GM21786 (cell line): ENCODE results near the gene GNAL.
"Not testable (repeated sequence)": the region's sequence is repeated elsewhere in the genome, so short reads cannot be mapped to it uniquely, and the experiment has no call there.

Source experiments
- ATAC-seq: cut with Tn5 transposase; IDR thresholded peaks from one replicate; pipeline ENCODE4 v1.9.1; 2021; ENCODE audit not compliant: unreplicated experiment

The GNAL gene

DNA sequence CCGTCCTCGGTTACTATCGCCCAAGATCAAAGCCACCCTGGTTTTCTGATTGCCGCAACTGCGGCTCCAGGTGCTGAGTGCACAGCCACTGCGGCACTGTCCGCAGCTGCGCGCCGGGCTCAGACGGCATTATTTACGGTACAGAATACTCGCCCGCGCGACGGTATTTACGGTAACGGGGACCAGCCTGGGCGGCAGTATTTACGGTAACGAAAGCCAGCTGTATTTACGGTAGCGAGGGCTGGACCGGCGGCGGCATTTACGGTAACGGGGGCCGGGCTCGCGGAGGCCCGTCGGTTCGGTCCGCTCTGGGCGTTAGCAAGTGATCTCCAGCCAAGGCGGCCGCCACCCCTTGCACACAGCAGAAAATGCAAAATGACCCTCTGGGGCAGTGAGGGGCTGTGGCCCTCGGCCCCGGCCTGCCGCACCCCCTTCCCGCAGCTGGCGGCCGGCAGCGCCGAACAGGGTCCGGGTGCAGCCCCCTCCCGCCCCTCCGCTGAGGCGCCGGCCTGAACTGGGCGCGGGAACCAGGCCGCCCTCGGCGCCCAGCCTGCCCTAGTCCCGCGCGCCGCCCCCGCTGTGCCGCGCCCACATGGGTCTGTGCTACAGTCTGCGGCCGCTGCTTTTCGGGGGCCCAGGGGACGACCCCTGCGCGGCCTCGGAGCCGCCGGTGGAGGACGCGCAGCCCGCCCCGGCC, at the start of gene GNAL:
Gene GNAL, plus strand, starts transcription at position 293 of the 697 bp plus-strand sequence. Its CDS starts 300 bp downstream, at position 593.
- ATAC-seq = peak; percentile 53

DNA sequence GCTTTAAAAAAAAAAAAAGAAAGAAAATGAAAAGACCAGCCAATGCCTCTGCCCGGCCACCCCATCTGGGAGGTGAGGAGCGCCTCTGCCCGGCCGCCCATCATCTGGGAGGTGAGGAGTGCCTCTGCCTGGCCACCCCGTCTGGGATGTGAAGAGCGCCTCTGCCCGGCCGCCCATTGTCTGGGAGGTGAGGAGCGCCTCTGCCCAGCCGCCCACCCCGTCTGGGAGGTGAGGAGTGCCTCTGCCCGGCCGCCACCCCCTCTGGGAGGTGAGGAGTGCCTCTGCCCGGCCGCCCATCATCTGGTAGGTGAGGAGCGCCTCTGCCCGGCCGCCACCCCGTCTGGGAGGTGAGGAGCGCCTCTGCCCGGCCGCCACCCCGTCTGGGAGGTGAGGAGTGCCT, 41.8 kb upstream of the GNAL start:
- not testable (repeated sequence) for ATAC-seq

DNA sequence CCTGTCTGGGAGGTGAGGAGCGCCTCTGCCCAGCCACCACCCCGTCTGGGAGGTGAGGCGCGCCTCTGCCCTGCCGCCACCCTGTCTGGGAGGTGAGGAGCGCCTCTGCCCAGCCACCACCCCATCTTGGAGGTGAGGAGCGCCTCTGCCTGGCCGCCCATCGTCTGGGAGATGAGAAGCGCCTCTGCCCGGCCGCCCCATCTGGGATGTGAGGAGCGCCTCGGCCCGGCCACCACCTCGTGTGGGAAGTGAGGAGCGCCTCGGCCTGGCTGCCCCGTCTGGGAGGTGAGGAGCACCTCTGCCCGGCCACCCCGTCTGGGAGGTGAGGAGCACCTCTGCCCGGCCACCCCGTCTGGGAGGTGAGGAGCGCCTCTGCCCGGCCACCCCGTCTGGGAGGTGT, 41.3 kb upstream of the GNAL start:
- ATAC-seq = not testable (repeated sequence)

GRCh38 chr18:11649839-11650238, 39.2 kb upstream of the GNAL start:
- ATAC-seq = no peak

DNA sequence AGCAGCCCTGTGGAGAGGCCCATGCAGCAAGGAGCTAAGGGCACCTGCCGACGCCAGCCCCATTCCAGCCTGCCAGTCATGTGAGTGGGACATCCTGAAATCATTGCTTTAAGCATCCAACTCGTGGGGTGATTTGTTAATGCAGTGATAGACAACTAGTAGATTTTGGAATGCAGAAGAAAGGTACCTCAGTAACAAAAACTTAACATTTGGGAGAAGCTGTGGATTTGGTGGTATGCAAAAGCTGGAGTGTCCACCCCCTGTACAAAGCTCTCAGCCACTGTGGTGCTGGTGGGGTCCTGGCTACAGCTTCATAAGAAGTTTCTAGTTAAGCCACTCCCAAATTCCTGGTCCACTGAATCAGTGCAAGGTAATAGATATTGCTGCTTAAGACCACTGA, 37.2 kb upstream of the GNAL start:
- ATAC-seq = no peak

GRCh38 chr18:11653521-11653920, 35.5 kb upstream of the GNAL start:
- ATAC-seq = no peak

- ATAC-seq = no peak
These were observed 34.1 kb upstream of the GNAL start for GRCh38 chr18:11654736-11655605.

DNA sequence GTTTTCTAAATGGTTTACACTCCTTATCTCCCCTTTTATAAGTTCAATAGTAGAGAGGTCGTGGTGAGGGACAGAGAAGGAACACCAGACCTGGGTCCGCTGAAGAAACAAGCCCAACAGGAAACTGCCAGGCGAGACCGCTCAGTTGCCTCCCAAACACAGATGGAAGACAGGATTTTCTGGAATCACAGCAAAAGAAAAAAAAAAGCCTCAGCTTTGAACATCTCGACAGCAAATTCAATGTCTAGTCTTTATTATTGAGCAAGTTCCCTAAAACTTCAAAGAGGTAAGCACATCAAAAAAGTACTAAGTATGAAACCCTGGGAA, 33.5 kb upstream of the GNAL start:
- ATAC-seq = no peak

DNA sequence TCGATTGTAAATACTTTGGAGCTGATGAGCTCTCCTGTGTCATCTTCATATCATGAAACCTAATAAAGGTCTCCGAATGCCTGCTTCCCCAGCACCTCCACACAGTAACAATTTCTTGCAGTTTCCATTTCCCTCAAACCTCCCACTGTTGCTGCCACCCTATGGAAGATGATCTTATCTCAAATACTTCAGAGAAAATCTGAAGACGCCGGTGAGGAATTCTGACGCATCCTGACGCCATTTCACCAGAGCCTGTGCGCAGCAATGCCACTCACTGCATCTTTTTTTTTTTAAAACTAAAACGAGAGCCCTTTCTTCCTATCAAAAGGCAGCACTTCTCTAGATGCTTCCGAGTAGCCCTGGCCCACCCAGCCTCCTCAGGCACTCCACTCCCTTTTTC, 31.9 kb upstream of the GNAL start:
- ATAC-seq = no peak

DNA sequence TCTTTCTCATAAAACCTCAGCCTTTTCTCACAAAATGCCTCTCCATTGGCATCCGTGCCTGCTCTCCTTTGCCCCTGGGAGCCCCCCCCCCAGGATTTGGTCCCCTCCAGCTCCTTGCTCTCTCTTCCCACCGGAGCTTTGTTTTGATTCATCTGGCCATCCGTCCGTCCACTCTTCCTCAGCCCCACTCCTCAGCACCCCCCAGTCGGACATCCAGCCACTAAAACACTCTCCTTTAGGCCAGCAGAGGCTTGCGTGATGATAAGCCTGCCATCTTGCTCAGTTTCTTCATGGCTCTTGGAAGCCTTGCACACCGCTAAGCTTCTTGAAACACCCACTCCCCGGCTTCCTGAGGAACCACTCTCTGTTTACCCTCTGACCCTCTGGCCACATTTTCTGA, 31.5 kb upstream of the GNAL start:
- ATAC-seq = no peak

DNA sequence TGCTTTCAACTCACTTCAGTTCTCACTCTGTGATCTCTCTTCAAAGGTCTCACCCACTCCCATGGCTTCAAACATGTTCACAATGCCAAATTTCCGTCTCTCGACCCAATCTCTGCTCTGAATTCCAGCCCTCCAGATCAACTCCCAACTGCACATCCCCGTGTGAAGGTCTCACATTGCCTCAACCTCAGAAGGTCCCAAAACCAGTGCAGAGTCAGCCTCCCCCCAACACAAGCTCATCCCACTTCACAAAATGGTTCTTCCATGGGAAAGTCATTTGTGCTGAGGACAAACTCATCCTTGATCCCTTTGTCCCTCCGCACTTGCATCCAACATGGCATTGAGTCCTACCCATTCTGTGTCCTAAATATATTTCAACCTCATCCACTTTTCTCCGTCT, 31.0 kb upstream of the GNAL start:
- ATAC-seq = no peak

DNA sequence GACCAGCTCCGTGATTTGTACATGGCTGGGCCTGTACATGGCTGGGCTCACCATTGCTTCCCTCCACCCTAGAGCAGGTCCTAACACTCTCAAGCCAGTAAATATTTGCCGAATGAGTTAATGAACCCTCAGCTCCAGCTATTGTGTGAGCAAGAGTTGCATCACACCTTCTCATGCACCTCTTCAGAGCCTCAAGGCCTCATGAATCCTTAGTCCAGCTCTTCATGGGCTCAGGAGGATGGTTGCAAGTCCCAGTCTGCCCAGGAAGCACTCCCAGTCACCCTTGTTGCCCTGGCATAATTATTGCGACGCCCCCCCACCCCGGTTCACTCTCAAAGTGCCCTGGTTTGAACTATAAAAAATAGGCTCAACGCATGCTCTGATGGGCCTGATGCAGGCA, 30.1 kb upstream of the GNAL start:
- no peak for ATAC-seq

DNA sequence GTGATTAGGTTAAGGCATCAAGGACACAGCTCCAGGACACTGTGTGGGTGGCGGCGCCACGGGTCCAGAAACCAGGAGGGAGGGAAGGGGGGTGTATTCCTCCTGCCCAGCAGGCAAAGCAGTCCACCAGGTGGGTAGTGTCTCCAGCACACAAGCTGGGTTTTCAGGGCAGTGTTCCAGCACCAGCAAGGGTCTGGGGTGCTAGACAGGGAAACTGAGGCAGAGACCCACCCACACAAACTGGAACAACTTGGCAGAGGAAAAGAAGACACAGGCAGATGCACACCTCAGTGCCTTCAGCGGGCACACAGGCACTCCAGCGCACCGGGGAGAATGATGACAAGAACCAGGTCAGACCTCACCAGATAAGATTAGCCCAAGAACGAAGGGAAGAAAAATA, 28.4 kb upstream of the GNAL start:
- no peak for ATAC-seq

- no peak for ATAC-seq
These were observed 27.6 kb upstream of the GNAL start for GRCh38 chr18:11661430-11661829.

DNA sequence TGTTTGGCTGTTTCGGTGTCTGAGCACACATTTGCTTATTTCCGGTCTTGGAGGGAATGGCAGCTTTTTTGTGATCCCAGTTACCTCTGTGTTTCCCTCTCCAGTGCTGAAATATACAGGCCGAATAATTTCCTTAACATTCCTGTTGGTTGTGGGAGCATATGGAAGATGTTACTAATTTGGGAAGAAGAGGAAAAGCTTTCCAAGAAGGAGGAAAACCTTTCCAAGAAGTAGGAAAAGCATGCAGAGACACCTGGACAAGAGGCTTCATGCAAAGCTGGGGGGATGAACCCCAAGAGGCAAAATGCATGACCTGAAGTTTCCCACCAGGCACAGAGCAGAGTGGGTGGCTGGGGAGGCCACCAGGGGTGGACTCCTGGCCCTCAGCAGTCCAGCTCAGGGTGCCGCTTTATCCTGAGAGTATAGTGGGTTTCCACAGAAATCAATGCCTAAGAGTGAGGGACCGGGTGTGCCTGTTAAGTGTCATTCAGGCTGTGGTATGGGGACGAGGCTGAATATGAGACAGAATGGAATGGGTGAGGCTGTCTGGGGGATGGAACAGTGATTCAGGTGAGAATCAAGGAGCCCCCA, 25.5 kb upstream of the GNAL start:
- no peak for ATAC-seq

DNA sequence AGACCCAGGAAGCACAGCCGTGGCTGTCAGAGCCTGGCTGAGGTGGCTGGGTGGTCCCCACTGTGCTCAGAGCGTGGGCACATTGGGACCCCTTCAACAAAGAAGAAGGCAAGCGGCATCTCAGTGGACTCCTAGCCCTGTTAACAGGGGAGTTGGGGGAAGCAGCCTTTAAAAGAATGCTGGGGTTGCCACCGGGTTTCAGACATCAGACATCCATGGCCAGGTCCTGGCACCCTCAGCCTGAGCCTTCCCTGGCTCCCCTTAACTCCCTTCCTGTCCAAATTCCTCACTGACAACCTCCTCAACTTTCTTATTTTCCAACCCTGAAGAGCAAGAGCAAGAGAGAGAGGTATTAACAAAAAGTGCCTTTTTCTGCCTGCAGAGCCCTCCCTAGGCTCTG, 24.8 kb upstream of the GNAL start:
- no peak for ATAC-seq

DNA sequence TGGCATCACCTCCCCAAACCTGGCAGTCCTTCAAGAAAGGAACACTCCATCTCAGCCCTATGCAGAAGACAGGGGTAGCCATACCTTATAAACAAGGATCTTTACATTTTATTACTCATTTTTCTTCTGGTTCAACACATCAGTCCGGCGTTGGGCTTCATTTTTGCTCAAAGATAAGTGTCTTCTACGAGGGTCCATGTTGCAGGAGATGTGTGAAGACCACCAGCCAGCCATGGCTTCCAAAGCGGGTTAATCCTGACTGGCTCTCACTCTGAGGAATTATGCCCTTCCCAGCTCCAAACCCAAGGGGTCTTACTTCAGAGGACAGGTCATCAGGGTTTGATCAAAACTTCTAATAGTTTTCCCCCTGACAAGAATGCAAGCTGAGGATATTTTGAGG, 23.9 kb upstream of the GNAL start:
- ATAC-seq = no peak

GRCh38 chr18:11665587-11665986, 23.5 kb upstream of the GNAL start:
- no peak for ATAC-seq

DNA sequence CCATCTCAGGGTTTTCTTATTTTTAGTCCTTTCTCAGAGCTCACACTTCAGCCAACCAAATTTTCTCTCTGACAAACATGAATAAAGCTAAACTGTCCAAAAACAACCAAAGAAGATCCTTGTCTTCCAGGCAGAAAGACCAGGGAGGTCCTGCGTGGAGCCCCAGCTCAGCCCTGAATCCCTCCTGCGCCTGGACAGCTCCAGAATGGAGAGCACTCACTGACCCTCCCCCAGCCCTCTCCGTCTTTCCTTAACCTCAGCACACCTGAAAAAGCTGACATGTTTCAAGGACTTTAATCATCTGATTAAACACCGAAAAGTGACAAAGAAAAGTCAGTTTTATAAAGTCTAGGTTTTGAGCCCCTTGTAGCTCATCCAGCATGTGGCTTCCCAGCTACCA, 22.9 kb upstream of the GNAL start:
- ATAC-seq = no peak

GRCh38 chr18:11666831-11667230, 22.2 kb upstream of the GNAL start:
- ATAC-seq = no peak

- no peak for ATAC-seq
These were observed 21.5 kb upstream of the GNAL start for GRCh38 chr18:11667578-11667977.
